ENCODE measurements around the gene VPS26C. TPM values are rescaled to one million over a fixed set of nuclear protein-coding genes. Genes with fewer than 3 reads are reported as not detected.

VPS26C gene
- total RNA-seq, 1 experiment from 2014 or later: 58.0 TPM

DNA sequence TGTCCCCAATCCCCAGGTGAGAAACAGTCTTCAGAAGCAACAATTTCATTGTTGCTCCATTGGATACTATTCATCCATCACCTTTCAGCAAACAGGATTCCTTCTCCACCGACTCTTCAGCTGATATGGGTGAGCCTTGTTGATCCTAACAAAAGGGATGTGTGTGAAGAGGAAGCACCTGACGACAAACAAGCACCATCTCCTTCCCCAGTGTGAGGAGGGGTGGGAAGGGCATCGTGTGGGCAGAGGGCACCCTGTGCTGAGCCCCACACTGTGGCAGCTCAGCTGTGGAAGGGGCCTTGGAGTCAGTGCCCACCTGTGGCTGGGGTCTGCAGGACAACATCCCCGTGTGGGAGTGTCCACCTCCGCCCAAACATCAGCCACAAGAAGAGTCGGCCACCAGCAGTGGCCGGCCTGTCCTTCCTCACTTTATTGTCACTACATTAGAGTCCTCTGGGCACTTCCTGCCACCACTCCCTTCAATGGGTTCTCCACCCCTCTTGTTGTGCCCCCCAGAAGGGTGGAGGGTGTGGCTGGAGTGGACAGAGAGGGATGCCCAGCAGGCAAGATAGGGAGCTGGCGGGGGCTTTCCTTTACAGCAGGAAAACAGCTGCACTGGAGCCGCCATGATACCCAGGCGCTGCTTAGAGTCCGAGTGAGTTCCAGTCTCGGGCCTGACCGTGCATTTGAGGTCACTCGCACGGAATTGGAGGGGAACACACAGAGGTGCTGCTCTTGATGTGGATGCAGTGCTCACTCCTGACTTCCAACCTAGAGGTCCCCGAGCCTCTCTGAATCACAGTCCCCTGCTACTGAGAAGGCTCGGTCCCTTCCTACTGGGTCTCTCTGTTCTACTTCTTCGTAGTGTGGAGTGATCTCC is 40.9 kb downstream of the VPS26C start:
- Histone ChIP-seq H3K56ac (ENCODE audit: insufficient read length, low read depth, low read length) (no peak overlapping the region), H4K91ac (ENCODE audit: insufficient read length, low read depth, low read length) (no peak overlapping the region), H2BK120ac (ENCODE audit: low read depth, low read length, poor library complexity, severe bottlenecking) (no peak overlapping the region), H3K4me2 (ENCODE audit: insufficient read depth, insufficient read length, low read length) (no peak overlapping the region), H3K27ac (ENCODE audit: insufficient read length, low read depth, low read length) (no peak overlapping the region), H4K20me1 (ENCODE audit: control insufficient read depth, insufficient read depth, insufficient read length) (no peaks in the 10 kb centered on the region), H2BK12ac (ENCODE audit: insufficient read length, low read depth, low read length) (no peak overlapping the region), H3K27me3 (ENCODE audit: insufficient read depth, low read length) (no peaks in the 10 kb centered on the region), H2AFZ (ENCODE audit: low read length) (no peak overlapping the region), H4K8ac (replicated peaks; ENCODE audit: insufficient read length, low read depth, low read length) (no peak overlapping the region), H2AK5ac (ENCODE audit: insufficient read length, low read length) (no peak overlapping the region), H3K23me2 (ENCODE audit: insufficient read length, low read depth, low read length, poor library complexity, severe bottlenecking) (peaks cover under 1% of the 10 kb centered on the region), H4K5ac (ENCODE audit: insufficient read length, low read depth, low read length) (no peak overlapping the region), H3K79me2 (ENCODE audit: insufficient read depth, low read length) (no peaks in the 10 kb centered on the region), H3K14ac (ENCODE audit: insufficient read depth, low read length) (no peak overlapping the region), H3K23ac (ENCODE audit: insufficient read length, low read depth, low read length) (no peak overlapping the region), H3K79me1 (ENCODE audit: insufficient read depth, low read depth, low read length, poor library complexity, severe bottlenecking) (no peaks in the 10 kb centered on the region), H2BK5ac (ENCODE audit: insufficient read length, low read length) (no peak overlapping the region), H2BK15ac (ENCODE audit: low read depth, low read length) (no peak overlapping the region), H3T11ph (ENCODE audit: low read length) (no peak overlapping the region), H3K9me3 (ENCODE audit: control insufficient read depth, low read depth, low read length) (peaks cover 4% of the 10 kb centered on the region), H3K4me1 (ENCODE audit: insufficient read depth, low read length) (no peaks in the 10 kb centered on the region), H2BK20ac (ENCODE audit: low read depth, low read length, poor library complexity, severe bottlenecking) (no peak overlapping the region), H3K18ac (ENCODE audit: insufficient read length, low read depth, low read length) (no peak overlapping the region), H3K4ac (ENCODE audit: low read depth, low read length) (no peak overlapping the region), H3K9ac (ENCODE audit: extremely low read depth, insufficient read length, low read length) (no peak overlapping the region)
- Mint-ChIP-seq H3K36me3 (ENCODE audit: insufficient read depth in 1 of 3, low read depth in 3 of 3) (peaks cover 59 to 92% (median 87%) of the 10 kb centered on the region in 3 experiments), H3K4me3 (no peak overlapping the region), H3K27ac (no peak overlapping the region; a peak in 1 of 7 replicates), H3K9me3 (peaks cover 2 to 13% of the 10 kb centered on the region in 2 experiments; a peak in 3 of 5 replicates), H3K4me1 (no peaks in the 10 kb centered on the region), H3K27me3 (ENCODE audit: low read depth) (no peaks in the 10 kb centered on the region; the same call in 1 of the 2 replicates)
- TF ChIP-seq, protein P1, sequence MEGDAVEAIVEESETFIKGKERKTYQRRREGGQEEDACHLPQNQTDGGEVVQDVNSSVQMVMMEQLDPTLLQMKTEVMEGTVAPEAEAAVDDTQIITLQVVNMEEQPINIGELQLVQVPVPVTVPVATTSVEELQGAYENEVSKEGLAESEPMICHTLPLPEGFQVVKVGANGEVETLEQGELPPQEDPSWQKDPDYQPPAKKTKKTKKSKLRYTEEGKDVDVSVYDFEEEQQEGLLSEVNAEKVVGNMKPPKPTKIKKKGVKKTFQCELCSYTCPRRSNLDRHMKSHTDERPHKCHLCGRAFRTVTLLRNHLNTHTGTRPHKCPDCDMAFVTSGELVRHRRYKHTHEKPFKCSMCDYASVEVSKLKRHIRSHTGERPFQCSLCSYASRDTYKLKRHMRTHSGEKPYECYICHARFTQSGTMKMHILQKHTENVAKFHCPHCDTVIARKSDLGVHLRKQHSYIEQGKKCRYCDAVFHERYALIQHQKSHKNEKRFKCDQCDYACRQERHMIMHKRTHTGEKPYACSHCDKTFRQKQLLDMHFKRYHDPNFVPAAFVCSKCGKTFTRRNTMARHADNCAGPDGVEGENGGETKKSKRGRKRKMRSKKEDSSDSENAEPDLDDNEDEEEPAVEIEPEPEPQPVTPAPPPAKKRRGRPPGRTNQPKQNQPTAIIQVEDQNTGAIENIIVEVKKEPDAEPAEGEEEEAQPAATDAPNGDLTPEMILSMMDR (conservative IDR thresholded peaks at IDR 0.05): no peak
- no peak for DNase-seq
- WGBS (ENCODE audit: extremely low coverage, insufficient read length, low lambda C conversion rate): no CpG with 5 or more reads among the region's 18 CpGs

All from H9 (cell line).